ENCODE measurements around the gene SGCD.

Gene SGCD

DNA sequence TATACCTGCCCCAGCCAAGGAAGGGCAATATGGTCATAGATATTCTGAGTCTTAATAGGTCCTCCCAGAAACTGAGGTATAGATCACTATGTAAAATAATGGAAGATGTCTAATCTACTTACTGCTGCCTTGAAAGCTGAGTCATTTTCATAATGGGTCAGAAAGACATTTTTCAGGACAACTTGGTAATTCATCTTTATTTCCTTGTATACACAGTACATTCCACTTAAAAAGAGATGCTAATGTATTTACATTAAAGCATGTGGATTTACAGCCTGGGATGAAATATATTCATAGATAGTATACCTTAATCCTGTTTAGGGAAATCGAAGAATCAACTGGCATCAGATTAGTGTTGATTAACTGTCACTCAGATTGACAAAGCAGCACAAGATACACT lies 304.0 kb downstream of the SGCD start:
- H3K4me3 ChIP-seq (ENCODE audit: low read length): no peak overlapping the region
- H3K27me3 ChIP-seq (ENCODE audit: low read depth, low read length): no peaks in the 10 kb centered on the region
- TF ChIP-seq, protein P1, sequence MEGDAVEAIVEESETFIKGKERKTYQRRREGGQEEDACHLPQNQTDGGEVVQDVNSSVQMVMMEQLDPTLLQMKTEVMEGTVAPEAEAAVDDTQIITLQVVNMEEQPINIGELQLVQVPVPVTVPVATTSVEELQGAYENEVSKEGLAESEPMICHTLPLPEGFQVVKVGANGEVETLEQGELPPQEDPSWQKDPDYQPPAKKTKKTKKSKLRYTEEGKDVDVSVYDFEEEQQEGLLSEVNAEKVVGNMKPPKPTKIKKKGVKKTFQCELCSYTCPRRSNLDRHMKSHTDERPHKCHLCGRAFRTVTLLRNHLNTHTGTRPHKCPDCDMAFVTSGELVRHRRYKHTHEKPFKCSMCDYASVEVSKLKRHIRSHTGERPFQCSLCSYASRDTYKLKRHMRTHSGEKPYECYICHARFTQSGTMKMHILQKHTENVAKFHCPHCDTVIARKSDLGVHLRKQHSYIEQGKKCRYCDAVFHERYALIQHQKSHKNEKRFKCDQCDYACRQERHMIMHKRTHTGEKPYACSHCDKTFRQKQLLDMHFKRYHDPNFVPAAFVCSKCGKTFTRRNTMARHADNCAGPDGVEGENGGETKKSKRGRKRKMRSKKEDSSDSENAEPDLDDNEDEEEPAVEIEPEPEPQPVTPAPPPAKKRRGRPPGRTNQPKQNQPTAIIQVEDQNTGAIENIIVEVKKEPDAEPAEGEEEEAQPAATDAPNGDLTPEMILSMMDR (IDR thresholded peaks at IDR 0.05; ENCODE audit: low read depth, low read length): no peak
- no peak for TF ChIP-seq EZH2phosphoT487 (IDR thresholded peaks at IDR 0.05; ENCODE audit: low read depth)
- no peaks in the 10 kb centered on the region for H4K20me1 ChIP-seq (ENCODE audit: insufficient read depth, low read length)
- no peak overlapping the region for H3K4me2 ChIP-seq (ENCODE audit: low read length)
- H3K9me3 ChIP-seq (ENCODE audit: insufficient read depth, low read length): no peaks in the 10 kb centered on the region
- no peaks in the 10 kb centered on the region for H3K36me3 ChIP-seq (replicated peaks; ENCODE audit: low read depth, low read length)
- H3K4me1 ChIP-seq (ENCODE audit: low read length): no peaks in the 10 kb centered on the region
- no peak overlapping the region for H2AFZ ChIP-seq (ENCODE audit: low read depth, low read length)
- H3K9ac ChIP-seq (ENCODE audit: low read length): no peak overlapping the region
- H3K79me2 ChIP-seq (ENCODE audit: low read length): no peaks in the 10 kb centered on the region
- no peak overlapping the region for H3K27ac ChIP-seq (ENCODE audit: low read length)

- no peaks in the 10 kb centered on the region for H3K79me2 ChIP-seq (ENCODE audit: low read length)
- H3K4me2 ChIP-seq (ENCODE audit: low read length): no peak overlapping the region
- no peaks in the 10 kb centered on the region for H3K27me3 ChIP-seq (ENCODE audit: low read depth, low read length)
- H3K9me3 ChIP-seq (ENCODE audit: insufficient read depth, low read length): no peaks in the 10 kb centered on the region
- H2AFZ ChIP-seq (ENCODE audit: low read depth, low read length): no peak overlapping the region
- H3K4me3 ChIP-seq (ENCODE audit: low read length): no peak overlapping the region
- TF ChIP-seq EZH2phosphoT487 (IDR thresholded peaks at IDR 0.05; ENCODE audit: low read depth): no peak
- no peaks in the 10 kb centered on the region for H3K4me1 ChIP-seq (ENCODE audit: low read length)
- H3K9ac ChIP-seq (ENCODE audit: low read length): no peak overlapping the region
- H4K20me1 ChIP-seq (ENCODE audit: insufficient read depth, low read length): no peaks in the 10 kb centered on the region
- no peaks in the 10 kb centered on the region for H3K36me3 ChIP-seq (replicated peaks; ENCODE audit: low read depth, low read length)
- no peak overlapping the region for H3K27ac ChIP-seq (ENCODE audit: low read length)
Measured at GRCh38 chr5:156634301-156634700, 307.3 kb downstream of the SGCD start.

DNA sequence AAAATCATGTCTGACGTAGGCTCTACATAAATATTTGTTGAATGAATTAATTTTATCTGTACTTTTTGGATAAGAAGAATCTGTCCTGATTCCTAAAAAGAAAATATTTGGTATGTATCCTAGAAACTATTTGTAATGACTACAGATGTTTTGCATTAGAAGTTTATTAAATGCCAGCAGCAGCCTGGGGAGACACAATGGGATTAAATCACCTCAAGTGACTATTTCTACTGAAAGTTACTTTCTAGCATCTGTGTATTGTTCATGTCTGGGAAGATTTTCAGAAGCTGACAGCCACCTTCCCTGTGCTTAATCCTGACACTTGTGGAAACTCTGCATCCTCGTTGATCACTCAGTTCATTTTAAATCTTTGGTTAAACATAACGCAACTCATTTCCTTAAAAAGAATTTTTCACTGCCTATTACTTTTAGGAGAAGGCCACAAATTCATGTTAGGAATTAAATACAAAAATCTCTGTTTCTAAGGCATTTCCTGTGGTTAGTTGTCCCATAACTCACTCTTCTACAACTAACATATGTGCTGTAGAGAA lies 313.8 kb downstream of the SGCD start:
- no peak for TF ChIP-seq EZH2phosphoT487 (IDR thresholded peaks at IDR 0.05; ENCODE audit: low read depth)
- TF ChIP-seq, protein P1 (IDR thresholded peaks at IDR 0.05; ENCODE audit: low read depth, low read length): no peak
- H3K4me2 ChIP-seq (ENCODE audit: low read length): no peak overlapping the region
- H3K9me3 ChIP-seq (ENCODE audit: insufficient read depth, low read length): no peaks in the 10 kb centered on the region
- H3K9ac ChIP-seq (ENCODE audit: low read length): no peak overlapping the region
- H4K20me1 ChIP-seq (ENCODE audit: insufficient read depth, low read length): no peaks in the 10 kb centered on the region
- H3K27me3 ChIP-seq (ENCODE audit: low read depth, low read length): no peaks in the 10 kb centered on the region
- no peaks in the 10 kb centered on the region for H3K4me1 ChIP-seq (ENCODE audit: low read length)
- no peak overlapping the region for H3K27ac ChIP-seq (ENCODE audit: low read length)
- H3K4me3 ChIP-seq (ENCODE audit: low read length): no peak overlapping the region
- no peaks in the 10 kb centered on the region for H3K36me3 ChIP-seq (replicated peaks; ENCODE audit: low read depth, low read length)
- no peak overlapping the region for H2AFZ ChIP-seq (ENCODE audit: low read depth, low read length)
- H3K79me2 ChIP-seq (ENCODE audit: low read length): no peaks in the 10 kb centered on the region

- TF ChIP-seq, protein P1 (IDR thresholded peaks at IDR 0.05; ENCODE audit: low read depth, low read length): no peak
- no peaks in the 10 kb centered on the region for H4K20me1 ChIP-seq (ENCODE audit: insufficient read depth, low read length)
- no peaks in the 10 kb centered on the region for H3K4me1 ChIP-seq (ENCODE audit: low read length)
- no peak overlapping the region for H3K4me3 ChIP-seq (ENCODE audit: low read length)
- no peak overlapping the region for H3K9ac ChIP-seq (ENCODE audit: low read length)
- no peaks in the 10 kb centered on the region for H3K79me2 ChIP-seq (ENCODE audit: low read length)
- H2AFZ ChIP-seq (ENCODE audit: low read depth, low read length): no peak overlapping the region
- no peak overlapping the region for H3K27ac ChIP-seq (ENCODE audit: low read length)
- H3K4me2 ChIP-seq (ENCODE audit: low read length): no peak overlapping the region
- H3K36me3 ChIP-seq (replicated peaks; ENCODE audit: low read depth, low read length): no peaks in the 10 kb centered on the region
- no peaks in the 10 kb centered on the region for H3K9me3 ChIP-seq (ENCODE audit: insufficient read depth, low read length)
- H3K27me3 ChIP-seq (ENCODE audit: low read depth, low read length): no peaks in the 10 kb centered on the region
Measured at GRCh38 chr5:156641686-156642085, 314.7 kb downstream of the SGCD start.
